ENCODE results near the gene MYO5C.
"Not testable (repeated sequence)": the region's sequence is repeated elsewhere in the genome, so short reads cannot be mapped to it uniquely, and the experiment has no call there.

DNA sequence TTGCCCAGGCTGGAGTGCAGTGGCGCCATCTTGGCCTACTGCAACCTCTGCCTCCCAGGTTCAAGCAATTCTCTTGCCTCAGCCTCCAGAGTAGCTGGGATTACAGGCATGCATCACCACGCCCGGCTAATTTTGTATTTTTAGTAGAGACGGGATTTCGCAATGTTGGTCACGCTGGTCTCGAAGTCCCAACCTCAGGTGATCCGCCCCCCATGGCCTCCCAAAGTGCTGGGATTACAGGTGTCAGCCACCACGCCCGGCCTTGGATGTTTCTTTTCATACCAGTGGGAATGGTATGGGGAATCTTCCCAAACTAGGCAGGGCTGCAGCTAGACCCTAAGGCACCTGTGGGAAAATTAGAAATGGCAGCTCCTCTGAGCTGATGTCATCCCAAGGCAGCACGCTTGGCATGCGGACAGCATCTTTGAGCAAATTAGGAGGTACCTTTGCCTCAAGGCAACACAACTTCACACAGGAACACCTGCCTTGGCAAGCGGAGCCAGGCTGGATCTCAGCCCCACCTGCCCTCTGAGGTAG is 56.5 kb downstream of the MYO5C start:
- not testable (repeated sequence) for TF ChIP-seq EP300 (IDR thresholded peaks at IDR 0.05; ENCODE audit: low read depth in 2 of 2, low read length in 2 of 2); EP300 (CRISPR knock-in tag; IDR thresholded peaks at IDR 0.05; ENCODE audit: borderline replicate concordance)
- TF ChIP-seq, protein P1, sequence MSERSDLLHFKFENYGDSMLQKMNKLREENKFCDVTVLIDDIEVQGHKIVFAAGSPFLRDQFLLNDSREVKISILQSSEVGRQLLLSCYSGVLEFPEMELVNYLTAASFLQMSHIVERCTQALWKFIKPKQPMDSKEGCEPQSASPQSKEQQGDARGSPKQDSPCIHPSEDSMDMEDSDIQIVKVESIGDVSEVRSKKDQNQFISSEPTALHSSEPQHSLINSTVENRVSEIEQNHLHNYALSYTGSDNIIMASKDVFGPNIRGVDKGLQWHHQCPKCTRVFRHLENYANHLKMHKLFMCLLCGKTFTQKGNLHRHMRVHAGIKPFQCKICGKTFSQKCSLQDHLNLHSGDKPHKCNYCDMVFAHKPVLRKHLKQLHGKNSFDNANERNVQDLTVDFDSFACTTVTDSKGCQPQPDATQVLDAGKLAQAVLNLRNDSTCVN (CRISPR knock-in tag; IDR thresholded peaks at IDR 0.05; ENCODE audit: borderline replicate concordance) = not testable (repeated sequence)
